ENCODE data around the gene HBA1.
"Not testable (repeated sequence)": the region's sequence is repeated elsewhere in the genome, so short reads cannot be mapped to it uniquely, and the experiment has no call there.

Gene HBA1

DNA sequence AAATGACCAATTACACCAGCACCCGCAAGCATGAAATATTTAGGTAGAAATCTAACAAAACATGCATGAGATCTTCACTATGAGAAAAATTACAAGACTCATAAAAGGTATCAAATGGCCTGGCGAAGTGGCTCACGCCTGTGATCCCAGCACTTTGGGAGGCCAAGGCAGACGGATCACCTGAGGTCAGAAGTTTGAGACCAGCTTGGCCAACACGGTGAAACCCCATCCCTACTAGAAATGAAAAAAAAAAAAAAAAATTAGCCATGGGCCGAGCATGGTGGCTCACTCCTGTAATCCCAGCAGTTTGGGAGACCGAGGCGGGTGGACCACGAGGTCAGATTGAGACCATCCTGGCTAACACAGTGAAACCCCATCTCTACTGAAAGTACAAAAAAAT lies 27.6 kb downstream of the HBA1 start:
- H3K36me3 ChIP-seq (ENCODE audit: control insufficient read depth, insufficient read depth, low read length): peaks cover 38% of the 10 kb centered on the region
- not testable (repeated sequence) for H3K4me1 ChIP-seq (ENCODE audit: control insufficient read depth, insufficient read depth, low read length); H3K27me3 ChIP-seq (ENCODE audit: control insufficient read depth, insufficient read depth, low read length)

DNA sequence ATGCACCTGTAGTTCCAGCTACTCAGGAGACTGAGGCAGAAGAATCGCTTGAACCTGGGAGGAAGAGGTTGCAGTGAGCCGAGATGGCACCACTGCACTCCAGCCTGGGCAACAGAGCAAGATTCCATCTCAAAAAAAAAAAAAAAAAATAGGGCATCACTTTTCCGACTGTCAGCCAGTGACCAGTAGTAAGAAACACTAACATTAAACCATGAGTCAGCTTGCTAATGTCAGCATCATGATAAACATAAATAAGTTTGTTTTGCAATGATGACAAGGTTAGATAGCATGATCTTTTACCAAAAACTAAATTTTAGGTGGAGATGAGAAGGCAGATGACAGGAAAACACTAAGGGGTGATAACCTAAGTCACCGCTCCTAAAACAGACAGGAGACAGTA lies 32.9 kb downstream of the HBA1 start:
- H3K9ac ChIP-seq (ENCODE audit: low read length); H3K4me1 ChIP-seq (ENCODE audit: control insufficient read depth, insufficient read depth, low read length); H3K4me3 ChIP-seq (ENCODE audit: low read length); H3K27me3 ChIP-seq (ENCODE audit: control insufficient read depth, insufficient read depth, low read length); H3K27ac ChIP-seq (ENCODE audit: low read depth, low read length): not testable (repeated sequence)
- H3K36me3 ChIP-seq (ENCODE audit: control insufficient read depth, insufficient read depth, low read length): peaks cover 45% of the 10 kb centered on the region

More for the DNA sequence above, 27.6 kb downstream of the HBA1 start:
- not testable (repeated sequence) for H3K9ac ChIP-seq (ENCODE audit: low read length); H3K27ac ChIP-seq (ENCODE audit: low read depth, low read length); H3K4me3 ChIP-seq (ENCODE audit: low read length)

DNA sequence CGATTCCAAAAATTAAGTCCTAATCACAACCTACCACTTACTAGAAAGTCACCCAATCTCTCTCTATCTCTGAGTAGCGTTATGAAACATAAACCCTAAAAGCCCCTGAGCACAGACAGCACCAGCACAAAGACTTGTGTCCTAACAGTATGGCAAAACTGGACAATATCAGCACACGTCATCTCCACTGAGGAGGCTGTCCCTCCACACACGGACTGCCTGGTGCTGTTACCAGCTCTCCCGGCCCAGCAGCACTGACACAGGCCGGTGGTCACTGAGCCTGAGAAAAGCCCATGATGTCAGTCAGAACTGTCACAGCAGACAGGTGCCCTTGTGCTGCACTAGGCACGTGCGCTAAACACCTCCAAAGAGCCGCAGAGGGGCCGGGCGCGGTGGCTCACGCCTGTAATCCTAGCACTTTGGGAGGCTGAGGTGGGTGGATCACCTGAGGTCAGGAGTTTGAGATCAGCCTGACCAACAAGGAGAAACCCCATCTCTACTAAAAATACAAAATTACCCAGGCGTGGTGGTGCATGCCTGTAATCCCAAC lies 35.2 kb downstream of the HBA1 start:
- H3K27me3 ChIP-seq (ENCODE audit: control insufficient read depth, insufficient read depth, low read length); H3K4me3 ChIP-seq (ENCODE audit: low read length); H3K9ac ChIP-seq (ENCODE audit: low read length); H3K27ac ChIP-seq (ENCODE audit: low read depth, low read length); H3K4me1 ChIP-seq (ENCODE audit: control insufficient read depth, insufficient read depth, low read length): not testable (repeated sequence)
- H3K36me3 ChIP-seq (ENCODE audit: control insufficient read depth, insufficient read depth, low read length): peaks cover 30% of the 10 kb centered on the region

DNA sequence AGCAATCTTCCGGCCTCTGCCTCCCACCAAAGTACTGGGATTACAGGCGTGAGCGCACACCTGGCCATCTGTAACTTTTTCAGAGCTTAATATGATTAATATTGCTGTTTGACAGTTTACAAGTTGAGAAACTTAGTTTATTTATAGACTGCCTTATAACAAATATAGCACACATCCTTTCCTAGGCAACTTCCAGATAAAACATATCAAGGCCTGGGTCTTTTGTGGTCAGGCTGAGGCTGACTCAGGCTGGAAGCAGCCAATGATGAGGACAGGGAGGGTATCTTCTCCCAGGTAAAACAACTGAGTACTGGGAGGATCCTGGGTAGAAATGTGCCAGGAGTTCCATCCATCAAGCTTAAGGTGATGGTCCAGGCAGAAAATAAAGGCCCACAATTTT lies 36.5 kb downstream of the HBA1 start:
- peaks cover 22% of the 10 kb centered on the region for H3K36me3 ChIP-seq (ENCODE audit: control insufficient read depth, insufficient read depth, low read length)
- H3K4me1 ChIP-seq (ENCODE audit: control insufficient read depth, insufficient read depth, low read length): no peaks in the 10 kb centered on the region
- no peaks in the 10 kb centered on the region for H3K27me3 ChIP-seq (ENCODE audit: control insufficient read depth, insufficient read depth, low read length)
- no peak overlapping the region for H3K4me3 ChIP-seq (ENCODE audit: low read length)
- no peak overlapping the region for H3K9ac ChIP-seq (ENCODE audit: low read length)
- H3K27ac ChIP-seq (ENCODE audit: low read depth, low read length): no peak overlapping the region

- no peak overlapping the region for H3K4me3 ChIP-seq (ENCODE audit: low read length)
- peaks cover 15% of the 10 kb centered on the region for H3K36me3 ChIP-seq (ENCODE audit: control insufficient read depth, insufficient read depth, low read length)
- H3K27ac ChIP-seq (ENCODE audit: low read depth, low read length): no peak overlapping the region
- no peaks in the 10 kb centered on the region for H3K27me3 ChIP-seq (ENCODE audit: control insufficient read depth, insufficient read depth, low read length)
- no peak overlapping the region for H3K9ac ChIP-seq (ENCODE audit: low read length)
- no peaks in the 10 kb centered on the region for H3K4me1 ChIP-seq (ENCODE audit: control insufficient read depth, insufficient read depth, low read length)
Measured at GRCh38 chr16:220021-220420, 43.5 kb downstream of the HBA1 start.
